ENCODE data around the gene CRAT.
A peak's percentile ranks its signal among the peaks of the same experiment; 100 is the strongest.

The CRAT gene

DNA sequence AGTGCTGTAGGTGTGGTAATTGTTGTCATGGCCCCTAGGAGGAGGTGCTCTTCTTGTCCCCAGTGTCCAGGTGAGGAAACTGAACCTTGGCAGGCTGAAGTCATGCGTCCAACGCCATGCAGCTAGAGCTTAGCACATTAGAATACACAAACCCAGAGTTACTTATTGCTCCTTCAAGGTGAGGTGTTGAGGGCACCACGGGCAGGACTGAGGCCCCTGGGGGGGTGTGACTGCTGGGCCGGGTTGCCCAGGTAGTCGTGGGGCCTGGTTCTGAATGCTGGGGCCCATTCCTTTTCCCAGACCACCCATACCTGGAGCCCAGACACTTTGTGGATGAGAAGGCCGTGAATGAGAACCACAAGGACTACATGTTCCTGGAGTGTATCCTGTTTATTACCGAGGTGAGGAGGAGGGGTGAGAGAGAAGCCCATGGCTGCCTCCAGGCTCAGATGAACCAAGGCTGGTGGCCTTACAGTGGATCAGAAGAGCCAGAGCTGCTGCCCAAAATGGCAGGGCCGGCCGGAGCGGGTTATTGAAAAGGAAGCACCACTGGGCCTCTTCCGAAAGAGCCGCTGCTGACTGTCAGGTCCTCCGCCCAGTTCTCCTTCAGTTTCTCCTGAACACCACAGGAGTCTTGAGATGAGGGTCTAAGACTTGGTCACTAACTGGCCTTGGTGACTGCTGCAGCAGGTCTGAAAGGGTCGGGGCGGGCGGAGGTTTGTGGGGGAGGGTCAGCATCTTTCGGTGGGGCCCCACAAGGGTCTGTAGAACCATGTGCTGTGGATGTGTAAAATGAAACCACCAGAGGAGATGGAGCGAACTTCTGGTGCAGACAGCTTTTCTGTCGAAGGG is 26.9 kb upstream of the CRAT start:
- Histone ChIP-seq H4K91ac (ENCODE audit: low read length) (peak overlapping the region; percentile 98), H3K4me1 (ENCODE audit: control insufficient read depth, insufficient read depth, low read depth, low read length) (peaks cover 39% of the 10 kb centered on the region), H3K4me2 (ENCODE audit: low read length, poor library complexity, severe bottlenecking) (no peak overlapping the region), H3K36me3 (ENCODE audit: control insufficient read depth in 1 of 2, insufficient read depth in 2 of 2, low read depth in 1 of 2, low read length in 2 of 2) (peaks cover 48 to 51% of the 10 kb centered on the region in 2 experiments), H3K27ac (ENCODE audit: low read length, poor library complexity, severe bottlenecking) (no peak overlapping the region), H2BK12ac (ENCODE audit: low read length in 2 of 2) (peak overlapping the region; percentile 88 to 89), H3K79me1 (replicated peaks; ENCODE audit: low read length, poor library complexity, severe bottlenecking) (peaks cover 10% of the 10 kb centered on the region), H4K8ac (ENCODE audit: low read length) (peak overlapping the region; percentile 92), H2BK5ac (ENCODE audit: low read depth, low read length, poor library complexity, severe bottlenecking) (no peak overlapping the region), H3K9me3 (ENCODE audit: control insufficient read depth, low read length) (no peaks in the 10 kb centered on the region), H2AFZ (ENCODE audit: low read depth, low read length) (no peak overlapping the region), H2AK5ac (ENCODE audit: low read length, severe bottlenecking) (no peak overlapping the region), H2BK120ac (ENCODE audit: low read depth, low read length) (peak overlapping the region; percentile 54), H3K4me3 (ENCODE audit: insufficient read depth in 1 of 2, low read depth in 1 of 2, low read length in 2 of 2) (no peak overlapping the region), H3K27me3 (ENCODE audit: control insufficient read depth in 1 of 2, insufficient read depth in 1 of 2, low read length in 2 of 2) (no peaks in the 10 kb centered on the region), H2BK15ac (ENCODE audit: low read depth, poor library complexity, severe bottlenecking) (peak overlapping the region; percentile 52), H3K9ac (ENCODE audit: low read length) (peak overlapping the region; percentile 94), H3K4ac (ENCODE audit: low read depth in 1 of 2, low read length in 2 of 2) (peak overlapping the region; percentile 82 to 91), H3K14ac (ENCODE audit: low read length in 2 of 2) (peak overlapping the region in 1 of 2 experiments; percentile 30), H3K18ac (ENCODE audit: low read depth in 1 of 2, low read length in 2 of 2) (peak overlapping the region; percentile 85 to 86), H3K23ac (ENCODE audit: low read length in 2 of 2) (no peak overlapping the region)
- DNase-seq = no peak
- WGBS = 86% methylated on average over 19 of the region's 19 CpGs

- Histone ChIP-seq H3K27ac (ENCODE audit: low read length, poor library complexity, severe bottlenecking) (no peak overlapping the region), H2BK12ac (ENCODE audit: low read length in 2 of 2) (no peak overlapping the region), H2BK120ac (ENCODE audit: low read depth, low read length) (no peak overlapping the region), H3K9ac (ENCODE audit: low read length) (no peak overlapping the region), H3K18ac (ENCODE audit: low read depth in 1 of 2, low read length in 2 of 2) (peak overlapping the region in 1 of 2 experiments; percentile 46), H3K23ac (ENCODE audit: low read length in 2 of 2) (no peak overlapping the region), H2AK5ac (ENCODE audit: low read length, severe bottlenecking) (no peak overlapping the region), H3K4me2 (ENCODE audit: low read length, poor library complexity, severe bottlenecking) (no peak overlapping the region), H4K8ac (ENCODE audit: low read length) (no peak overlapping the region), H3K4me1 (ENCODE audit: control insufficient read depth, insufficient read depth, low read depth, low read length) (peaks cover 30% of the 10 kb centered on the region), H2BK5ac (ENCODE audit: low read depth, low read length, poor library complexity, severe bottlenecking) (no peak overlapping the region), H2AFZ (ENCODE audit: low read depth, low read length) (no peak overlapping the region), H2BK15ac (ENCODE audit: low read depth, poor library complexity, severe bottlenecking) (no peak overlapping the region), H3K4ac (ENCODE audit: low read depth in 1 of 2, low read length in 2 of 2) (no peak overlapping the region), H3K14ac (ENCODE audit: low read length in 2 of 2) (no peak overlapping the region), H3K4me3 (ENCODE audit: insufficient read depth in 1 of 2, low read depth in 1 of 2, low read length in 2 of 2) (no peak overlapping the region), H4K91ac (ENCODE audit: low read length) (no peak overlapping the region), H3K79me1 (replicated peaks; ENCODE audit: low read length, poor library complexity, severe bottlenecking) (peaks cover 12% of the 10 kb centered on the region), H3K36me3 (ENCODE audit: control insufficient read depth in 1 of 2, insufficient read depth in 2 of 2, low read depth in 1 of 2, low read length in 2 of 2) (peaks cover 48 to 50% of the 10 kb centered on the region in 2 experiments), H3K9me3 (ENCODE audit: control insufficient read depth, low read length) (no peaks in the 10 kb centered on the region), H3K27me3 (ENCODE audit: control insufficient read depth in 1 of 2, insufficient read depth in 1 of 2, low read length in 2 of 2) (no peaks in the 10 kb centered on the region)
- DNase-seq = no peak
- 85% methylated on average over 14 of the region's 16 CpGs for WGBS
These were observed 25.9 kb upstream of the CRAT start for GRCh38 chr9:129136446-129137035.

DNA sequence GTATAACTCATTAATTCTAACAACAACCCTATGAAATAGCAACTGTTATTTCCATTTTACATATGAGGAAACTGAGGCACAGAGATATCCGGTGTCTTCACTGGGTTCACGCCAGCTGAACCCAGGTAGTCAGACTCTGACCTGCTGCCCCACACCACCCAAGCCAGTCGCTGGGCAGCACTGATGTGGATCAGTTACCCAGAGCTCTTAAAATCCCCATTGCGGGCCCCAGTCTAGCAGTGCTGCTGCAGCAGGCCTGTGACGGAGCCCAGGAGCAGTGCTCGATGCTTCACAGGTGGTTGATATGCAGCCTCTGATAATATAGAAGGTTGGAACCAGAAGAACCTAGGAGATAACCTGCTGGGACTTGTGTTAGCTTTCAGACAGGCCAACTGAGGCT is 24.9 kb upstream of the CRAT start:
- H2BK120ac ChIP-seq (ENCODE audit: low read depth, low read length) = no peak overlapping the region
- no peak overlapping the region for H2BK5ac ChIP-seq (ENCODE audit: low read depth, low read length, poor library complexity, severe bottlenecking)
- no peak overlapping the region for H3K14ac ChIP-seq (ENCODE audit: low read length in 2 of 2)
- no peak overlapping the region for H3K4me2 ChIP-seq (ENCODE audit: low read length, poor library complexity, severe bottlenecking)
- H4K91ac ChIP-seq (ENCODE audit: low read length) = no peak overlapping the region
- H2AK5ac ChIP-seq (ENCODE audit: low read length, severe bottlenecking) = no peak overlapping the region
- H3K18ac ChIP-seq (ENCODE audit: low read depth in 1 of 2, low read length in 2 of 2) = no peak overlapping the region
- H3K4me3 ChIP-seq (ENCODE audit: insufficient read depth in 1 of 2, low read depth in 1 of 2, low read length in 2 of 2) = no peak overlapping the region
- H3K23ac ChIP-seq (ENCODE audit: low read length in 2 of 2) = no peak overlapping the region
- H3K36me3 ChIP-seq (ENCODE audit: control insufficient read depth in 1 of 2, insufficient read depth in 2 of 2, low read depth in 1 of 2, low read length in 2 of 2) = peaks cover 57 to 59% of the 10 kb centered on the region in 2 experiments
- no peaks in the 10 kb centered on the region for H3K9me3 ChIP-seq (ENCODE audit: control insufficient read depth, low read length)
- no peak overlapping the region for H2AFZ ChIP-seq (ENCODE audit: low read depth, low read length)
- H2BK15ac ChIP-seq (ENCODE audit: low read depth, poor library complexity, severe bottlenecking) = no peak overlapping the region
- peaks cover 12% of the 10 kb centered on the region for H3K79me1 ChIP-seq (replicated peaks; ENCODE audit: low read length, poor library complexity, severe bottlenecking)
- no peaks in the 10 kb centered on the region for H3K27me3 ChIP-seq (ENCODE audit: control insufficient read depth in 1 of 2, insufficient read depth in 1 of 2, low read length in 2 of 2)
- H3K4me1 ChIP-seq (ENCODE audit: control insufficient read depth, insufficient read depth, low read depth, low read length) = peaks cover 25% of the 10 kb centered on the region
- no peak overlapping the region for H3K27ac ChIP-seq (ENCODE audit: low read length, poor library complexity, severe bottlenecking)
- DNase-seq = no peak
- 96% methylated on average over 6 of the region's 6 CpGs for WGBS
- no peak overlapping the region for H3K9ac ChIP-seq (ENCODE audit: low read length)
- no peak overlapping the region for H3K4ac ChIP-seq (ENCODE audit: low read depth in 1 of 2, low read length in 2 of 2)
- no peak overlapping the region for H4K8ac ChIP-seq (ENCODE audit: low read length)
- no peak overlapping the region for H2BK12ac ChIP-seq (ENCODE audit: low read length in 2 of 2)

GRCh38 chr9:129133082-129133481 is 22.5 kb upstream of the CRAT start:
- H3K18ac ChIP-seq (ENCODE audit: low read depth in 1 of 2, low read length in 2 of 2) = no peak overlapping the region
- no peak overlapping the region for H3K4me3 ChIP-seq (ENCODE audit: insufficient read depth in 1 of 2, low read depth in 1 of 2, low read length in 2 of 2)
- no peaks in the 10 kb centered on the region for H3K9me3 ChIP-seq (ENCODE audit: control insufficient read depth, low read length)
- no peak overlapping the region for H4K91ac ChIP-seq (ENCODE audit: low read length)
- H2BK15ac ChIP-seq (ENCODE audit: low read depth, poor library complexity, severe bottlenecking) = no peak overlapping the region
- no peak overlapping the region for H3K4me2 ChIP-seq (ENCODE audit: low read length, poor library complexity, severe bottlenecking)
- H3K27me3 ChIP-seq (ENCODE audit: control insufficient read depth in 1 of 2, insufficient read depth in 1 of 2, low read length in 2 of 2) = no peaks in the 10 kb centered on the region
- WGBS = 87% methylated on average over 4 of the region's 4 CpGs
- H3K4ac ChIP-seq (ENCODE audit: low read depth in 1 of 2, low read length in 2 of 2) = no peak overlapping the region
- no peak for DNase-seq
- peaks cover 16% of the 10 kb centered on the region for H3K79me1 ChIP-seq (replicated peaks; ENCODE audit: low read length, poor library complexity, severe bottlenecking)
- no peak overlapping the region for H2BK5ac ChIP-seq (ENCODE audit: low read depth, low read length, poor library complexity, severe bottlenecking)
- no peak overlapping the region for H3K27ac ChIP-seq (ENCODE audit: low read length, poor library complexity, severe bottlenecking)
- H3K9ac ChIP-seq (ENCODE audit: low read length) = peak overlapping the region; percentile 58
- H2BK120ac ChIP-seq (ENCODE audit: low read depth, low read length) = no peak overlapping the region
- H2AK5ac ChIP-seq (ENCODE audit: low read length, severe bottlenecking) = peak overlapping the region; percentile 49
- H3K14ac ChIP-seq (ENCODE audit: low read length in 2 of 2) = no peak overlapping the region
- no peak overlapping the region for H2BK12ac ChIP-seq (ENCODE audit: low read length in 2 of 2)
- no peak overlapping the region for H3K23ac ChIP-seq (ENCODE audit: low read length in 2 of 2)
- H3K36me3 ChIP-seq (ENCODE audit: control insufficient read depth in 1 of 2, insufficient read depth in 2 of 2, low read depth in 1 of 2, low read length in 2 of 2) = peaks cover 57 to 76% of the 10 kb centered on the region in 2 experiments
- H3K4me1 ChIP-seq (ENCODE audit: control insufficient read depth, insufficient read depth, low read depth, low read length) = peaks cover 8% of the 10 kb centered on the region
- no peak overlapping the region for H4K8ac ChIP-seq (ENCODE audit: low read length)
- H2AFZ ChIP-seq (ENCODE audit: low read depth, low read length) = no peak overlapping the region
